ENCODE data around the gene ARL11.

GRCh38 chr13:49678191-49678914, 50.0 kb downstream of the ARL11 start:
- no peak for TF ChIP-seq CTCF (IDR thresholded peaks at IDR 0.05)
- TF ChIP-seq POLR2A (IDR thresholded peaks at IDR 0.05): no peak
